Right lobe of liver (tissue), 4 donors: ENCODE results near the gene TFEB.

ENCODE experiments used
- CTCF ChIP-seq, 4 donors: fragments of 200-600 bp in 3 of 4; fragments of 450-650 bp in 1 of 4; IDR thresholded peaks; one replicate each; pipeline versions ENCODE4 v1.5.1 to v1.8.0; 2016 to 2022; ENCODE audit warnings: antibody characterized with exemption in 4 of 4, mild to moderate bottlenecking in 2 of 4
- POLR2A ChIP-seq: fragments of 450-650 bp; IDR thresholded peaks from one replicate; pipeline ENCODE4 v1.6.1; 2017; ENCODE audit warnings: antibody characterized with exemption, mild to moderate bottlenecking
- donor health status: DM: no; HTN: no; CAD: no.
- donor health status: DM: no; HTN: no; CAD: no.
- donor health status: DM: no; HTN: yes; CAD: no.

- TF ChIP-seq CTCF (IDR thresholded peaks at IDR 0.05), result no peak
- TF ChIP-seq POLR2A, result no peak
These were observed 82.3 kb downstream of the TFEB start for GRCh38 chr6:41652866-41653652.
